ENCODE measurements around the gene MAD2L2.
A peak's percentile ranks its signal among the peaks of the same experiment; 100 is the strongest.

MAD2L2 gene

GRCh38 chr1:11705596-11705995 is 24.6 kb upstream of the MAD2L2 start:
- no peak for DNase-seq (ENCODE audit: low read depth in 1 of 2, low spot score in 1 of 2)

DNA sequence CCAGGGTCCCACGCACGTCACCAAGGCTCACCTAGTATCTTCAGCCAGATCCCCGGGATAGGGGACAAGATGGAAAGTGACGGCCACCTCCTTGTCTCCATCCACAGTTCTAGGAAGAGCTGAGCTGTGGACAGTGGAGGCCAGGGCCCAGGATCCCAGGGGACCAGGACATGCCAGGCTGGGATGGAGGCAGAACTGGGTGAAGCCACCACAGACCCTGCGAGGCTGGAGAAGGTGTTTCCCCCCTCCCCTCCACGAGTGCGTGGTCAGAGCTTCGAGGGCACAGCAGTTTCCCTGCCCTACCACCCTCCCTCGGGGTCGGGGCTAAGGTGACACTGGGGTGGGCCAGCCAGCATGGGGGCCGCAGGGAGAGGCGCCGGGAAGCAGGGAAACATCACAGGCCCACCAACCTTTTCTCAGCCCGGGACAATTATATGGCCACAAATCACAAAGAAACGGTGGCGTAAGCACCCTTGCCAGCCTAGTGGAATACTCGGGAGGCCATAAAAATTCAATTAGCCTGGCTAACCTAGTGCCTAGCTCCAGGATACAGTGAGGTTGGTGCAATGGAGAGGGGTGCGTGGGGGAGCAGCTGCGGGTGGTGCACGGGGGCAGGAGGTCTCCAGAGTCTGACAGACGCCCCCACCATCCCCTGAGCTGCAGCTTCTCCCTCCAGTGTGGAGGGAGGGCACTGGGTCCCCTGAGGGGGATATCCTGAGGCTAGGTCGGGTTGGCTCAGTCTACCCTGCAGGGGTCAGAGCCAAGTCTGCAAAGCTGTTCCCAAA is 23.9 kb upstream of the MAD2L2 start:
- DNase-seq (ENCODE audit: low read depth in 1 of 2, low spot score in 1 of 2) = no peak

DNA sequence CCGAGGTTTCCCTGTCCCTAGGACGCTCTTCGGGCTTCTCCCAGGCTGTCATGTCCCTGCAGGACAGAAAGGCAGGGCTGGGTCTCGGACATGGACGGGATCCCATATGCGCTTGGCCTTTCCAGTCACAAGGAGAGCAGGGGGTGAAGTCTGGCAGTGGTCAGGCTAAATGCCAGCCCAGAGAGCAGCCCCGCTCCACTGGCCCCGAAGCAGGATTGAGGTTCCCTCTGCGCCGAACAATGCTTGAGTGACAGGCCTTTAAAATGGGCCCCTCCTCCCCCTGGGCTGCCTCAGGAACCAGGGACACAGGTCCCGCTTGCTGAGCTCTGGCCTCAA is 23.2 kb upstream of the MAD2L2 start:
- no peak for DNase-seq (ENCODE audit: low read depth in 1 of 2, low spot score in 1 of 2)

GRCh38 chr1:11703357-11704193 is 22.6 kb upstream of the MAD2L2 start:
- no peak for DNase-seq (ENCODE audit: low read depth in 1 of 2, low spot score in 1 of 2)

GRCh38 chr1:11701981-11702803 is 21.2 kb upstream of the MAD2L2 start:
- no peak for DNase-seq (ENCODE audit: low read depth in 1 of 2, low spot score in 1 of 2)

DNA sequence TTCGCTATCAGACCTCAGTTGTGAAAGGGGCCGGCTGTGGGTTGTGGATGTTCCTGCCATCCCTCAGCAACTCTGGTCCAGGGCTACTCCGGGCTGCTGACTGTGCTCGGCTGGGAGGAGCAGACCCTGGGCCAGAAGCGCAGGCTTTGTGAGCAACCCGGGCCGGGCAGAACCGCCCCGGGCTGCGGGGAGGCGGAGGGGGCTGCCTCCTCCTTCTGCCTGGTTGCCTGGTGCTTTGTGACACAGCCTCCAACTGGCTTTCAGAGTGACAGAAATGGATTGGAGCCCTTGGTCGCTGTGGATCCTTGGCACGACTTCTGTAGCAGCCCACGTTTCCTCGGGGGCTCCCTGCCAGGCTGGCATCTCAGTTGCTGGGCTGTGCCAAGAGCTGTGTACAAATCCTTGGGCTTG is 20.6 kb upstream of the MAD2L2 start:
- no peak for DNase-seq (ENCODE audit: low read depth in 1 of 2, low spot score in 1 of 2)

DNA sequence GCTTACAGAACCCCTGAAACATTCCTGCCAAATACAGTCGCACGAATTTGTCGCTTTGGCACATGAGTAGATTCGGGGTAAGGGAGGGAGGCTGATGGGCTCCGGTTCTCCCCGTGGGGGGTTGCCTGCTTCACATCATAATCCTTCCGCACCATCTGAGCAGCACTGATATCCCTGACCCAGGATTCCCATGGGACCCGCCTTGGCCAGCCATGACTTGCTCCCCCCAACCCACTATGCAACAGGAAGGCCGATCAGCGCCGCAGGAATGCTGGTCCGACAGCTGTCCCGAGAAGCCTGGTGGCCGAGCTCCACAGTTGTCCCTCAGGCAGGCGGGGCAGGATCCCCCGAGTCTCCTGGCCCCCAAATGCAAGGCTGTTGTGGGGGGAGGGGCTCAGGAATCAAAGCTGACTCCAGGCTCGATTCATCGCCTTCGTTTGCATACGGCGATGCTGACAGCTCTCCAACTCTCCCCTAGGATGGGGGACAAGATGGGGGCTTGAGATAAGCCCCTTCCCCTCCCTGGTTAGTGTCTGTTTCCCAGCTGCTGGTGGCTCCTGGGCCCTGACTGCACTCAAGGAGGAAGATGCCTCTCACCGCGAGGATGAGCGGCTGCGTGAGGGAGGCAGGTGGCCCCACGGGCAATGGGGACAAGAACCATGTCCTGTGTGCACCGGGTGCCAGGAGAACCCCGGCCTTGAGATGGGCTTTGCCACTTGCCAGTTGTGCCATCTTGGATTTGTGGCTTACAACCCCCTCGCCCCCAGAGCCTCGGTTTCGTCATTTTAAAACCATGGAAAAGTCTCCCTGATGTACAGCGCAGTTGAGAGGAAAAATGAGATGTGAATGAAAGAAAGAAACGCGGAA is 19.9 kb upstream of the MAD2L2 start:
- no peak for DNase-seq (ENCODE audit: low read depth in 1 of 2, low spot score in 1 of 2)

DNA sequence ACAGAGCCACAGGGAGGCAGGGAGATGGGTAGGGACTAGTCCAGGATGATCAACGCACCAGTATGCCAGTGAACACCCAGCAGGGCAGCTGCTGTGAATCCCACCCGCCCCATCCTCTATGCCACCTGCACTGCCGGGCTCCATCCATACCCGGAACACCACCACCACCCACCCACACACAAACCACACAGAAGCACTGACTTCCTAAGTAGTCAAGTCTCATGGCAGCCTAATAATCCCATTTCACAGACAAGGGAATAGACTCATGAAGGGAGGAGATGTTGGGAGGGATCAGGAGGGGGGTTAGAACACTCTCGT is 16.9 kb upstream of the MAD2L2 start:
- DNase-seq (ENCODE audit: low read depth in 1 of 2, low spot score in 1 of 2) = no peak

DNA sequence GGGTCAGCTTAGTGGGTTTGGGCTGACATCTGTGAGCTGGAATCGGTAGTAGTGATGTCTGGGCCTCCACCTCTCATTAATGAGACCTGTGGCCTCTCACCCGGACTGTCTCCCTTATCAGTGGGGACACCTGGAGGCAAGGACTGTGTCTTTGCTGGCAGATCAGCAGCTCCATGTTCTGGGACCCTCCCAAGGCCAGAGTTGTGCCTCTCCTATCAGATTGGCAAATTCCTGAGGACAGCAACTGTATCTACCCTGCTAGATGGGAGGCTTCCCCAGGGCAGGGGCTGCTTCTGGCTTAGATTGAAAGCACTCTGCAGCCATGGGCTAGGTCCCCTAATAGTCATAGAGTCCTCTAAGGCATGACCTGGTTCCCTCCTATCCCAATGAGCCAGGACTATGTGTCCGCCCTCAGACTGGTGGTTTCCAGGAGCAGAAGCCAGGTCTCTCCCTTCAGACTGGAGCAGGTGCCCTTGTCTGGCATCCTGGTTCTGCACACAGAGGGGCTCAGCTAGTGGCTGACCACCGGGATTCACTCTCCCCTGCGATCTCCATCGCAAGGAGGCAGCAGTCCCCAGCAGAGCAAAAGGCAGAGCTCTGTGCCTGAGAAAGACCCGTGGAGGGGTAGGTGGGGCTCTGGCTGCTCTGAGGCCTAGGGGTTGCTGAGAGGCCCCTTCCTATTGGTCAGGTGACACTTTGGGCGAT is 16.4 kb upstream of the MAD2L2 start:
- no peak for DNase-seq (ENCODE audit: low read depth in 1 of 2, low spot score in 1 of 2)

- DNase-seq (ENCODE audit: low read depth in 1 of 2, low spot score in 1 of 2) = no peak
Observed at GRCh38 chr1:11695861-11696260, 14.9 kb upstream of the MAD2L2 start.

DNA sequence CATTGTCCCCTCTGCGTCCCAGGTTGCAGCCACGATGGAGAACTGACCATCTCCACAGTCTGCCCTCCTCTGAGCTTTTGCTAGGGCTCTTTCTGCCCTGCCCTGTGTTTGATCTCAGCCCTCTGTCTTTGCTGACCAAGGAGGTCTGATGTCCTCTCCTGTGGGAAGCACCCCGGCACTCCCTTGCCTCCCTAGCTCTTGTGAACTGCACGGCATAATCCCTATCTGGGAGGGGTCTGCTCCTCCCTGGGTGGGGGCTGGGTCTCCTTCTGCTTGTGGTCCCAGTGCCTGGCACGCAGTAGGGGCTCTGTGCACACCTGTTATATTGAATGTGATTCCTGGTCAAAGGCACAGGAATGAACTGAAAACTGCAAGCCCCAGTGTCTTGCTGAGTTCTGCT is 13.0 kb upstream of the MAD2L2 start:
- DNase-seq (ENCODE audit: low read depth in 1 of 2, low spot score in 1 of 2) = no peak

- DNase-seq (ENCODE audit: low read depth in 1 of 2, low spot score in 1 of 2) = peak in 1 of 2 donors; percentile 11
Observed at GRCh38 chr1:11693024-11693590, 12.2 kb upstream of the MAD2L2 start.

DNA sequence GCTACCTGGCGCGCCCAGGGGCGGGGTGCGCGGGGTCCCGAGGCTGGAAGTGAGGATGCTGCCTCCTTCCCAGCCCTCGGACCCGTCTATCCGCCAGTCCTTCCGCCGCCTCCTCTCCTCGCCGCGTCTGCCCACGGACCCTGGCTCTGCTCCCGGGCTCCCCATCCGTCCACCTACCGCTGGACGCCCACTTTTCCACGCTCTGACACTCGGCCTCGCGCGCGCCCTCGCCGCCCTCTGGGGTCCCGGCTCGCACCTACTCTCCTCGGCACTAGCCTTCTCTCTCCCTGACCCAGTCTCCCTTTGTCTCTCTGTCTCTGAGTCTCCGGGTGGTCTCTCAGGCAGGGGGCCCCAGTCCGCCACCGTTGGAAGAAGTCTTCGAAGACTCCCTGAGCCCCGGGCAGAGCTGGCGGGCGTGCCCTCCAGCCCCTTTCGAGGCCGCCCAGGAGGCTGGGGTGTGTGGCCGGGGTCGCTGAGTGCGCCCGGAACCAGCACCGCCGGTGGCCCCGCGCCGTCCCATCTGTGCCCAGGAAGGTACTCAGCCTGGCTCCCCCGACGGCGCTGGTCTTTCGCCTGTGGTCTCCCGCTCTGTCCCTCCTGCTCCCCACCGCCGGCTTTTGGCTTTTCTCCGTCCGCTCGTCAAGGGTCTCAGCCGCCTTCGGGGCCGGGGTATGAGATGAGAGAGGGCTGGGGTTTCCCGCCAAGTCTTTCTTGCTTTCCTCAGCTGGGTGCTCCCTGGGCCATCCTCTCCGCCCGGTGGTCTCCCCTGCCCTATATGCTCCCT is 11.2 kb upstream of the MAD2L2 start:
- no peak for DNase-seq (ENCODE audit: low read depth in 1 of 2, low spot score in 1 of 2)

GRCh38 chr1:11691302-11691914 is 10.5 kb upstream of the MAD2L2 start, which contains the start of gene DRAXIN:
Gene DRAXIN, plus strand, starts transcription at chr1:11691710. Its CDS starts 14,549 bp downstream, at chr1:11706259.
- no peak for DNase-seq (ENCODE audit: low read depth in 1 of 2, low spot score in 1 of 2)

GRCh38 chr1:11690397-11691301 is 9.7 kb upstream of the MAD2L2 start:
- no peak for DNase-seq (ENCODE audit: low read depth in 1 of 2, low spot score in 1 of 2)

DNA sequence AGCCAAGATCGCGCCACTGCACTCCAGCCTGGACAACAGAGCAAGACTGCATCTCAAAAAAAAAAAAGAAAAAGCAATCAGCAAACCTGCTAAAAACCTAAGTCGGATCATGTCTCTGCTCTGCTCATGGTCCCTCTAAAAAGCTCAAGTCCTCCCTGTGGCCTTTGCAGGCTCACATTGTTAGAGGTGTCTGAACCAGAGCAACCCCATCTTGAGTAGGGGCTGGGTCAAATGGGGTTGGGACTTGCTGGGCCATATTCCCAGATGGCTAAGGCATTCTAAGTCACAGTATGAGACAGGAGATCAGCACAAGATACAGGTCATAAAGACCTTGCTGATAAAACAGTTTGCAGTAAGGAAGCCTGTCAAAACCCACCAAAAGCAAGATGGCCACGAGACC is 7.6 kb upstream of the MAD2L2 start:
- no peak for DNase-seq (ENCODE audit: low read depth in 1 of 2, low spot score in 1 of 2)

DNA sequence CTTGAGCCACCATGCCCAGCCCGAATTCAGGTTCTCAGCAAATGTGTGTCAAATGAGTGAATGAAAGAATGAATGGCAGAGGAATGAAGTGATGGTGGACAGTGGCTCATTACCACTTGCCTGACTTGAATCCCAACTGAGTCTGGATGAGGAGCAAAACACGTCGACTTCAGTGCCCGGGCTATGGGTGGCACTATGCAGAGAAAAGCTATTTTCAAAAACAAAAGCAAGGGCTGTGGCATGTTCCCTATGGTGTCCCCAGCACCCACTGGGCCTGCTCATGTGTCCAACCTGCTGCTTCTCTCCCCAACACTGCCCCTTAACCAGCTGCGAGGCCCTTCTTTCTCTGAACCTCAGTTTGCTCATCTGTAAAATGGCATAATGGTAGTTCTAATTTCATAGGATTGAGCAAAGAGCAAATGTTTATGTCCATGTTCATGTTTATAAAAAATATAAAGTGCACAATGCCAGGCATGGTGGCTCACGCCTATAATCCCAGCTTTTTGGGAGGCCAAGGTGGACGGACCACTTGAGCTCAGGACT is 4.3 kb upstream of the MAD2L2 start:
- DNase-seq (ENCODE audit: low read depth in 1 of 2, low spot score in 1 of 2) = no peak

All from activated T-helper 1 cell treated with anti-CD3 and anti-CD28 coated beads, Interleukin-2, amount 50 U/mL, for 16 hours (primary cell).